HCT116 (cell line): ENCODE results near the gene LRP1B. TPM values are rescaled to one million over a fixed set of nuclear protein-coding genes. Genes with fewer than 3 reads are reported as not detected.

Experiments
- ATAC-seq: fragments of 200-7000 bp; cut with Tn5 transposase; 2 replicates; pipeline ENCODE4 v1.9.1; 2020; ENCODE audit warnings: mild to moderate bottlenecking, moderate library complexity
- BruUV-seq: library from RNA; stranded (reverse); fragments of 400-500 nt; replicated peaks from 2 replicates; lab custom pipeline; 2021; lab: Mats Ljungman, UMichigan
- CTCF ChIA-PET: fragments of 300-600 bp; sonication (Branson Sonifier 250); formaldehyde crosslinking; loops from one replicate; lab custom pipeline; 2021; ENCODE audit warnings: antibody characterized with exemption; lab: Charles Lee
- POLR2A ChIA-PET: fragments of 300-600, 350-600 bp; sonication (Branson Sonifier 250); formaldehyde crosslinking; loops from one replicate; lab custom pipeline; 2021; ENCODE audit warnings: antibody characterized with exemption; lab: Charles Lee
- RAD21 ChIA-PET, 2 experiments: fragments of 300-600 bp; sonication (Branson Sonifier 250); formaldehyde crosslinking; loops; one replicate each; lab custom pipeline; 2023; ENCODE audit warnings: low total read pairs in 2 of 2; ENCODE audit not compliant: uncharacterized antibody in 2 of 2, unreplicated experiment in 2 of 2, low non-redundant PET in 1 of 2; lab: Charles Lee
- DNase-seq: peaks from one replicate; pipeline ENCODE4 v3.0.0-alpha.2; 2010; ENCODE audit warnings: low read depth, low spot score
- H2AFZ ChIP-seq: fragments of 200-600 bp; shearing (Covaris generic), sonication (generic); 2 replicates; pipeline ENCODE4 v1.6.1; 2017; ENCODE audit warnings: low read depth, mixed run types, mixed read lengths, antibody characterized with exemption, low read length; ENCODE audit not compliant: poor library complexity, severe bottlenecking
- H3K27ac ChIP-seq: 2 replicates; pipeline ENCODE4 v1.5.1; 2012; ENCODE audit warnings: low read depth, low read length
- H3K27me3 ChIP-seq: fragments of 200-600 bp; sonication (generic); 2 replicates; pipeline ENCODE4 v1.6.1; 2016; ENCODE audit warnings: mixed run types, low read length, mixed read lengths; ENCODE audit not compliant: insufficient read depth
- H3K36me3 ChIP-seq, 2 experiments: fragments of 200-500 bp in 1 of 2; fragments of 200-600 bp in 1 of 2; sonication (Bioruptor generic) in 1 of 2; sonication (generic) in 1 of 2; 2 replicates each; pipeline versions ENCODE4 v1.5.1 to v1.6.1; 2014 to 2016; ENCODE audit warnings: low read length in 2 of 2, inconsistent platforms in 1 of 2, mixed read lengths in 1 of 2, mixed run types in 1 of 2; ENCODE audit not compliant: insufficient read depth in 2 of 2, control insufficient read depth in 1 of 2
- H3K4me1 ChIP-seq, 2 experiments: fragments of 200-600 bp in 1 of 2; sonication (generic) in 1 of 2; 2 replicates each; pipeline versions ENCODE4 v1.5.1 to v1.6.1; 2012 to 2017; ENCODE audit warnings: low read length in 2 of 2, inconsistent platforms in 1 of 2, mild to moderate bottlenecking in 1 of 2, mixed read lengths in 1 of 2, mixed run types in 1 of 2, moderate library complexity in 1 of 2; ENCODE audit not compliant: insufficient read depth in 2 of 2, control insufficient read depth in 1 of 2
- H3K4me2 ChIP-seq: fragments of 200-600 bp; sonication (generic); 2 replicates; pipeline ENCODE4 v1.6.1; 2017; ENCODE audit warnings: mixed run types, low read length, mixed read lengths
- H3K4me3 ChIP-seq, 2 experiments: fragments of 200-600 bp in 1 of 2; sonication (generic) in 1 of 2; replicated peaks in 1 of 2; 2 replicates each; pipeline ENCODE4 v1.5.1; 2011 to 2016; ENCODE audit warnings: low read length in 2 of 2, control low read depth in 1 of 2, low read depth in 1 of 2, mild to moderate bottlenecking in 1 of 2, mixed read lengths in 1 of 2, mixed run types in 1 of 2
- H3K79me2 ChIP-seq: fragments of 200-600 bp; sonication (generic); 2 replicates; pipeline ENCODE4 v1.6.1; 2017; ENCODE audit warnings: mild to moderate bottlenecking, mixed run types, low read length, moderate library complexity, mixed read lengths; ENCODE audit not compliant: insufficient read depth
- H3K9ac ChIP-seq: fragments of 200-600 bp; sonication (generic); 2 replicates; pipeline ENCODE4 v1.6.1; 2016; ENCODE audit warnings: low read length, mixed read lengths
- H3K9me2 ChIP-seq: fragments of 200-600 bp; sonication (generic), shearing (Covaris generic); 2 replicates; pipeline ENCODE4 v1.6.1; 2017; ENCODE audit warnings: mixed run types, mild to moderate bottlenecking, moderate library complexity; ENCODE audit not compliant: insufficient read depth
- H3K9me3 ChIP-seq, 2 experiments: fragments of 200-500 bp in 1 of 2; fragments of 200-600 bp in 1 of 2; sonication (Bioruptor generic) in 1 of 2; sonication (generic) in 1 of 2; 2 replicates each; pipeline ENCODE4 v1.6.1; 2014 to 2017; ENCODE audit warnings: low read length in 2 of 2, mixed read lengths in 2 of 2, inconsistent platforms in 1 of 2, low read depth in 1 of 2, mild to moderate bottlenecking in 1 of 2, mixed run types in 1 of 2, moderate library complexity in 1 of 2; ENCODE audit not compliant: control insufficient read depth in 1 of 2, insufficient read depth in 1 of 2
- H4K20me1 ChIP-seq: fragments of 200-600 bp; sonication (generic), shearing (Covaris generic); 2 replicates; pipeline ENCODE4 v1.6.1; 2017; ENCODE audit warnings: mixed run types, mild to moderate bottlenecking, moderate library complexity; ENCODE audit not compliant: insufficient read depth
- CBX3 ChIP-seq: IDR thresholded peaks from 2 replicates; pipeline ENCODE4 v1.6.1; 2012; ENCODE audit warnings: low read depth
- CEBPB ChIP-seq: IDR thresholded peaks from 2 replicates; pipeline ENCODE4 v1.6.1; 2012; ENCODE audit warnings: low read depth
- EZH2 ChIP-seq: fragments of 200-600 bp; sonication (generic); IDR thresholded peaks from 2 replicates; pipeline ENCODE4 v1.6.1; 2017; ENCODE audit warnings: antibody characterized with exemption, mixed run types
- FOSL1 ChIP-seq: IDR thresholded peaks from 2 replicates; pipeline ENCODE4 v1.6.1; 2012; ENCODE audit warnings: low read depth
- JUND ChIP-seq: IDR thresholded peaks from 2 replicates; pipeline ENCODE4 v1.6.1; 2012
- RAD21 ChIP-seq: IDR thresholded peaks from 2 replicates; pipeline ENCODE4 v1.6.1; 2012; ENCODE audit warnings: low read depth, mild to moderate bottlenecking
- REST ChIP-seq: IDR thresholded peaks from 2 replicates; pipeline ENCODE4 v1.6.1; 2012; ENCODE audit warnings: low read depth
- SIN3A ChIP-seq: IDR thresholded peaks from 2 replicates; pipeline ENCODE4 v1.6.1; 2012; ENCODE audit warnings: low read depth
- SRF ChIP-seq: IDR thresholded peaks from 2 replicates; pipeline ENCODE4 v1.6.1; 2012; ENCODE audit warnings: low read depth
- TCF7L2 ChIP-seq: IDR thresholded peaks from 2 replicates; pipeline ENCODE4 v1.7.0; 2011; ENCODE audit warnings: borderline replicate concordance, inconsistent platforms; ENCODE audit not compliant: insufficient read depth, insufficient read length; ENCODE audit errors: extremely low read depth
- ZBTB33 ChIP-seq: IDR thresholded peaks from 2 replicates; pipeline ENCODE4 v1.6.1; 2011; ENCODE audit warnings: mild to moderate bottlenecking, low read length, moderate library complexity; ENCODE audit not compliant: insufficient replicate concordance; ENCODE audit errors: extremely low read depth
- ZFX ChIP-seq: fragments of 450-650 bp; IDR thresholded peaks from 2 replicates; pipeline ENCODE4 v1.6.1; 2017
- ZNF274 ChIP-seq: fragments of 200-500 bp; sonication (Bioruptor generic); IDR thresholded peaks from 2 replicates; pipeline ENCODE4 v1.6.1; 2014; ENCODE audit warnings: mild to moderate bottlenecking, low read depth, low read length, inconsistent platforms
- intact Hi-C: fragments of 100-400 bp; cut with micrococcal nuclease; formaldehyde crosslinking; loops from 2 replicates; pipeline ENCODE4 v1.10.0; 2022
- total RNA-seq: library from RNA; stranded (reverse); gene quantifications from one replicate; pipeline ENCODE4 v1.2.1, GENCODE V29; 2021; ENCODE audit not compliant: unreplicated experiment
- TF ChIP-seq, protein P1 (sequence below): IDR thresholded peaks from 2 replicates; pipeline ENCODE4 v1.6.1; 2012

Gene LRP1B
- total RNA-seq, 1 experiment from 2014 or later = 0.34 TPM

DNA sequence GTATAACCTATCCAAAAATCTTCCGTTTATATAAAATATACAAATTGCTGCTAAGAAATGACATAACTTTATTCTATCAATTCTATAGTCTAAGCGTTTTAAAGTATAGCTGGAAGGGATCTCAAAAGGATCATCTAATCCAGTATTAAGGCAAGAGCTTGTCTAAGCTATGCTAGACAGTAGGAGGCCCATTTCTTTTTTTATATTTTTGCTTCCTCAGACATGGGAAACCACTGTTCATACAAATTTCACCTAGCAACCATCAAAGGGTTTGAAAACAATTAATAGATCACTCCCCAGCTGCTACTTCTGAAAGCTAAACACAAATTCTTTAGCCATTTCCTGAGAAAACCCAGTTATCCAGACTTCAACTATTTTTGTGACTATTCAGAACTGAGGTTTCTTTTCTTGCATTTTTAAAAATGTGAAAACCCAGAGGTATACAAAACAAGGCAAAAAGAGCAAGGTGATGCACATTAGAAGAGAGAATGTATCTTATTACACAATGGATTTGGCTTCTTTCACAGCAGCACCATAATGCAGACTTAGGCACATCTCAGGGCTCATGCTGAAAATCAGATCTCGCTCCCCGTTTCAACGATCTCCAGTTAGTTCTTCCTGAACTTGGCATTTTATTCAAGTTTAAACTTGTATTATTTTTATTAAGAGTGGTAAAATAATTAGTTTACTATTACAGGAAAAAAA is 274.4 kb downstream of the LRP1B start:
- CTCF ChIA-PET = no interaction called here
- TF ChIP-seq TCF7L2 = no peak
- TF ChIP-seq REST = no peak
- TF ChIP-seq, protein P1, sequence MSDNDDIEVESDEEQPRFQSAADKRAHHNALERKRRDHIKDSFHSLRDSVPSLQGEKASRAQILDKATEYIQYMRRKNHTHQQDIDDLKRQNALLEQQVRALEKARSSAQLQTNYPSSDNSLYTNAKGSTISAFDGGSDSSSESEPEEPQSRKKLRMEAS = no peak
- TF ChIP-seq SRF = no peak
- no peak for TF ChIP-seq SIN3A
- no peak for TF ChIP-seq CBX3
- no peak for TF ChIP-seq CEBPB
- no peak for TF ChIP-seq ZBTB33
- TF ChIP-seq ZFX = no peak
- TF ChIP-seq JUND = no peak
- TF ChIP-seq ZNF274 = no peak
- TF ChIP-seq EZH2 = no peak
- TF ChIP-seq RAD21 = no peak
- TF ChIP-seq FOSL1 = no peak
- TF ChIP-seq, all 23 proteins: peak for 0
- no TSS peak for BruUV-seq

More for the DNA sequence above, 274.4 kb downstream of the LRP1B start:
- Histone ChIP-seq H3K4me3 (no peak overlapping the region), H3K36me3 (no peaks in the 10 kb centered on the region), H3K79me2 (no peaks in the 10 kb centered on the region), H3K9me2 (no peaks in the 10 kb centered on the region), H2AFZ (no peak overlapping the region), H3K27me3 (no peaks in the 10 kb centered on the region), H3K9ac (no peak overlapping the region), H3K4me1 (no peaks in the 10 kb centered on the region), H3K9me3 (no peaks in the 10 kb centered on the region), H3K4me2 (no peak overlapping the region), H3K27ac (no peak overlapping the region), H4K20me1 (no peaks in the 10 kb centered on the region)
- ChIA-PET RAD21 (no interaction called here), POLR2A (no interaction called here)
- intact Hi-C loops = no loop called here
- no peak for ATAC-seq
- no peak for DNase-seq
